ENCODE results near the gene DUSP2.
"Not testable (repeated sequence)": the region's sequence is repeated elsewhere in the genome, so short reads cannot be mapped to it uniquely, and the experiment has no call there.

The DUSP2 gene

GRCh38 chr2:96167407-96168013 lies 22.3 kb upstream of the DUSP2 start:
- no peak for DNase-seq (ENCODE audit: extremely low spot score)
- ChIA-PET POLR2A (no interaction called here), CTCF (no interaction called here)
- no peak for TF ChIP-seq LEF1 (IDR thresholded peaks at IDR 0.05; ENCODE audit: borderline replicate concordance)

GRCh38 chr2:96164459-96165184 lies 19.4 kb upstream of the DUSP2 start:
- ChIA-PET POLR2A (no interaction called here), CTCF (no interaction called here)
- no peak for DNase-seq (ENCODE audit: extremely low spot score)
- TF ChIP-seq ELF4 (IDR thresholded peaks at IDR 0.05), result no peak
- no peak for TF ChIP-seq BHLHE40 (IDR thresholded peaks at IDR 0.05; ENCODE audit: borderline replicate concordance)
- no peak for TF ChIP-seq FOXK2 (IDR thresholded peaks at IDR 0.05)
- no peak for TF ChIP-seq L3MBTL2 (conservative IDR thresholded peaks at IDR 0.05)
- TF ChIP-seq ZNF384 (IDR thresholded peaks at IDR 0.05), result no peak
- TF ChIP-seq, protein P1, sequence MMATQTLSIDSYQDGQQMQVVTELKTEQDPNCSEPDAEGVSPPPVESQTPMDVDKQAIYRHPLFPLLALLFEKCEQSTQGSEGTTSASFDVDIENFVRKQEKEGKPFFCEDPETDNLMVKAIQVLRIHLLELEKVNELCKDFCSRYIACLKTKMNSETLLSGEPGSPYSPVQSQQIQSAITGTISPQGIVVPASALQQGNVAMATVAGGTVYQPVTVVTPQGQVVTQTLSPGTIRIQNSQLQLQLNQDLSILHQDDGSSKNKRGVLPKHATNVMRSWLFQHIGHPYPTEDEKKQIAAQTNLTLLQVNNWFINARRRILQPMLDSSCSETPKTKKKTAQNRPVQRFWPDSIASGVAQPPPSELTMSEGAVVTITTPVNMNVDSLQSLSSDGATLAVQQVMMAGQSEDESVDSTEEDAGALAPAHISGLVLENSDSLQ (IDR thresholded peaks at IDR 0.05), result no peak
- no peak for TF ChIP-seq FOXA1 (IDR thresholded peaks at IDR 0.05)
- TF ChIP-seq HDGF (IDR thresholded peaks at IDR 0.05; ENCODE audit: borderline replicate concordance), result no peak

GRCh38 chr2:96163768-96164429 lies 18.7 kb upstream of the DUSP2 start:
- ChIA-PET CTCF (no interaction called here), POLR2A (no interaction called here)
- DNase-seq (ENCODE audit: extremely low spot score), result no peak
- TF ChIP-seq LEF1 (IDR thresholded peaks at IDR 0.05; ENCODE audit: borderline replicate concordance), result no peak
- no peak for TF ChIP-seq FOXK2 (IDR thresholded peaks at IDR 0.05)
- no peak for TF ChIP-seq TARDBP (IDR thresholded peaks at IDR 0.05)
- TF ChIP-seq FOXA1 (IDR thresholded peaks at IDR 0.05), result no peak
- no peak for TF ChIP-seq L3MBTL2 (conservative IDR thresholded peaks at IDR 0.05)
- no peak for TF ChIP-seq ELF4 (IDR thresholded peaks at IDR 0.05)
- TF ChIP-seq ZNF384 (IDR thresholded peaks at IDR 0.05), result no peak
- TF ChIP-seq NFRKB (IDR thresholded peaks at IDR 0.05), result no peak
- TF ChIP-seq BHLHE40 (IDR thresholded peaks at IDR 0.05; ENCODE audit: borderline replicate concordance), result no peak
- TF ChIP-seq CTBP1 (IDR thresholded peaks at IDR 0.05; ENCODE audit: borderline replicate concordance), result no peak
- TF ChIP-seq SUZ12 (IDR thresholded peaks at IDR 0.05), result no peak
- TF ChIP-seq SP1 (IDR thresholded peaks at IDR 0.05), result no peak
- TF ChIP-seq FOXM1 (IDR thresholded peaks at IDR 0.05; ENCODE audit: borderline replicate concordance), result no peak
- TF ChIP-seq, protein P1 (IDR thresholded peaks at IDR 0.05), result no peak
- no peak for TF ChIP-seq ARNT (IDR thresholded peaks at IDR 0.05)
- TF ChIP-seq HDGF (IDR thresholded peaks at IDR 0.05; ENCODE audit: borderline replicate concordance), result no peak

- DNase-seq (ENCODE audit: extremely low spot score), result no peak
- ChIA-PET POLR2A (no interaction called here), CTCF (no interaction called here)
- no peak for TF ChIP-seq FOXK2 (IDR thresholded peaks at IDR 0.05)
These were observed 18.2 kb upstream of the DUSP2 start for GRCh38 chr2:96163415-96163767.

DNA sequence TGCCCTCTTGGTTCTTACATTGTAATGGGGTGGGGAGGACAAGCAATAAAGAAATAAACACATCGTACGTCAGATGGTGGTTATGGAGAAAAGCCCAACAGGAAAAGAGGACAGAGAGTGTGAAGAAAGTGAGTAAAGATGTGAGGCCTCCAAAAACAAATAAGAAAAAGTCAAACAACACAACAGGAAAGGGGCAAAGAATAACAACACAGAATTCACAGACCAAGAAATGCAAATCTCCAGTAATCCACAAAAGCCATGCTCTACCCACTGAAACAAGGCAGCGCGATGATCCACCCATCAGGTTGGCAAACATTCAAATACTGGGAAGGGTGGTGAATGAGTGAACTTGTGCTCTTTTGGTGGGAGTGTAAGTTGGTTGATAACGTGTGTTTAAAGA lies 16.7 kb upstream of the DUSP2 start:
- CTCF ChIA-PET, result interaction anchor here (1.1 kb wide), 1 partner anchor 13 kb away, joined by 6 read pairs; no protein-coding TSS in a partner anchor

DNA sequence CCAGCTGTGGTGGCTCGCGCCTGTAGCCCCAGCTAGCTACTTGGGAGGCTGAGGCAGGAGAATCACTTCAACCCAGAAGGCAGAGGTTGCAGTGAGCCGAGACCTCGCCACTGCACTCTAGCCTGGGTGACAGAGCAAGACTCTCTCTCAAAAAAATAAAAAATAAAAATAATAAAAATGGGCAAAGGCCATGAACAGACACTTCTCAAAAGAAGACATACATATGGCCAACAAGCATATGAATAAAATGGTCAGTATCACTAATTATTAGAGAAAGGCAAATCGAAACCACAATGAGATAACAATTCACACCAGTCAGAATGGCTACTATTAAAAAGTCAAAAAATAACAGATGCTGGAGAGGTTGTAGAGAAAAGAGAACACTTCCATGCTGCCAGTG lies 15.1 kb upstream of the DUSP2 start:
- DNase-seq (ENCODE audit: extremely low spot score); POLR2A ChIA-PET: not testable (repeated sequence)
- CTCF ChIA-PET, result interaction anchor here (1.6 kb wide), 1 partner anchor 14 kb away, joined by 4 read pairs; no protein-coding TSS in a partner anchor

More for the DNA sequence above, 16.7 kb upstream of the DUSP2 start:
- TF ChIP-seq TARDBP (IDR thresholded peaks at IDR 0.05) (no peak), FOXA1 (IDR thresholded peaks at IDR 0.05) (no peak), BHLHE40 (IDR thresholded peaks at IDR 0.05; ENCODE audit: borderline replicate concordance) (no peak), ELF4 (IDR thresholded peaks at IDR 0.05) (no peak), SUZ12 (IDR thresholded peaks at IDR 0.05) (no peak), LEF1 (IDR thresholded peaks at IDR 0.05; ENCODE audit: borderline replicate concordance) (no peak), ZNF384 (IDR thresholded peaks at IDR 0.05) (no peak), FOXM1 (IDR thresholded peaks at IDR 0.05; ENCODE audit: borderline replicate concordance) (no peak), ARNT (IDR thresholded peaks at IDR 0.05) (no peak), NFRKB (IDR thresholded peaks at IDR 0.05) (no peak), L3MBTL2 (conservative IDR thresholded peaks at IDR 0.05) (no peak), FOXK2 (IDR thresholded peaks at IDR 0.05) (no peak), HDGF (IDR thresholded peaks at IDR 0.05; ENCODE audit: borderline replicate concordance) (no peak), CTBP1 (IDR thresholded peaks at IDR 0.05; ENCODE audit: borderline replicate concordance) (no peak), SP1 (IDR thresholded peaks at IDR 0.05) (no peak)
- TF ChIP-seq, protein P1 (IDR thresholded peaks at IDR 0.05), result no peak
- POLR2A ChIA-PET, result no interaction called here
- DNase-seq (ENCODE audit: extremely low spot score), result no peak

Data from HEK293T (cell line).